Measurements from ENCODE around the gene DGKG.
A peak's percentile ranks its signal among the peaks of the same experiment; 100 is the strongest.

Gene DGKG

DNA sequence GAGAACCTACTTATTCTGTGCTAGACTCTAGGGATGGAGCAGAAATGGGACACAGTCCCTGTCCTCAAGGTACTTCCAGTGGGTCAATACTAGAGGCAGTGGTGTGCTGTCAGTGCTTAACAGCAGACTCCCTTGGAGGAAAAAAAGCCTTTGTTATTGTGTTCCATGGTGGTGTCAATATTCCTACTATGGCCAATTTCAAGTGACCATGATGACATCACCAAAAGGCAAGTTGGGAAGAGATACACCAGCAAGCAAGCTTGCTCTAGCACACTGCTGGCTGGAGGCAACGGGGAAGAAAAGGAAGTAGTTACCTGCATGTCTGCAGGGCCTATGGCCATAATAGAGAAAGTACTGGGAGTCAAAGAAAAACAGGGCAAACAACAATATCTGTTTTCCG lies 163.6 kb downstream of the DGKG start:
- Histone ChIP-seq H3K4me3 (ENCODE audit: severe bottlenecking) (no peak overlapping the region), H3K4me1 (ENCODE audit: insufficient read depth, poor library complexity, severe bottlenecking) (no peaks in the 10 kb centered on the region), H3K27ac (ENCODE audit: poor library complexity, severe bottlenecking) (no peak overlapping the region), H3K36me3 (ENCODE audit: low read depth) (no peaks in the 10 kb centered on the region), H3K27me3 (ENCODE audit: insufficient read depth, poor library complexity, severe bottlenecking) (peaks cover 21% of the 10 kb centered on the region), H3K9me3 (ENCODE audit: severe bottlenecking) (no peaks in the 10 kb centered on the region)
- no peak for DNase-seq (ENCODE audit: low spot score)
- no peak for ATAC-seq (ENCODE audit: low read depth)
- TF ChIP-seq, protein P1, sequence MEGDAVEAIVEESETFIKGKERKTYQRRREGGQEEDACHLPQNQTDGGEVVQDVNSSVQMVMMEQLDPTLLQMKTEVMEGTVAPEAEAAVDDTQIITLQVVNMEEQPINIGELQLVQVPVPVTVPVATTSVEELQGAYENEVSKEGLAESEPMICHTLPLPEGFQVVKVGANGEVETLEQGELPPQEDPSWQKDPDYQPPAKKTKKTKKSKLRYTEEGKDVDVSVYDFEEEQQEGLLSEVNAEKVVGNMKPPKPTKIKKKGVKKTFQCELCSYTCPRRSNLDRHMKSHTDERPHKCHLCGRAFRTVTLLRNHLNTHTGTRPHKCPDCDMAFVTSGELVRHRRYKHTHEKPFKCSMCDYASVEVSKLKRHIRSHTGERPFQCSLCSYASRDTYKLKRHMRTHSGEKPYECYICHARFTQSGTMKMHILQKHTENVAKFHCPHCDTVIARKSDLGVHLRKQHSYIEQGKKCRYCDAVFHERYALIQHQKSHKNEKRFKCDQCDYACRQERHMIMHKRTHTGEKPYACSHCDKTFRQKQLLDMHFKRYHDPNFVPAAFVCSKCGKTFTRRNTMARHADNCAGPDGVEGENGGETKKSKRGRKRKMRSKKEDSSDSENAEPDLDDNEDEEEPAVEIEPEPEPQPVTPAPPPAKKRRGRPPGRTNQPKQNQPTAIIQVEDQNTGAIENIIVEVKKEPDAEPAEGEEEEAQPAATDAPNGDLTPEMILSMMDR (IDR thresholded peaks at IDR 0.05; ENCODE audit: poor library complexity, severe bottlenecking): no peak

- no peak for DNase-seq (ENCODE audit: low spot score)
These were observed 167.6 kb downstream of the DGKG start for GRCh38 chr3:186194451-186194811.

DNA sequence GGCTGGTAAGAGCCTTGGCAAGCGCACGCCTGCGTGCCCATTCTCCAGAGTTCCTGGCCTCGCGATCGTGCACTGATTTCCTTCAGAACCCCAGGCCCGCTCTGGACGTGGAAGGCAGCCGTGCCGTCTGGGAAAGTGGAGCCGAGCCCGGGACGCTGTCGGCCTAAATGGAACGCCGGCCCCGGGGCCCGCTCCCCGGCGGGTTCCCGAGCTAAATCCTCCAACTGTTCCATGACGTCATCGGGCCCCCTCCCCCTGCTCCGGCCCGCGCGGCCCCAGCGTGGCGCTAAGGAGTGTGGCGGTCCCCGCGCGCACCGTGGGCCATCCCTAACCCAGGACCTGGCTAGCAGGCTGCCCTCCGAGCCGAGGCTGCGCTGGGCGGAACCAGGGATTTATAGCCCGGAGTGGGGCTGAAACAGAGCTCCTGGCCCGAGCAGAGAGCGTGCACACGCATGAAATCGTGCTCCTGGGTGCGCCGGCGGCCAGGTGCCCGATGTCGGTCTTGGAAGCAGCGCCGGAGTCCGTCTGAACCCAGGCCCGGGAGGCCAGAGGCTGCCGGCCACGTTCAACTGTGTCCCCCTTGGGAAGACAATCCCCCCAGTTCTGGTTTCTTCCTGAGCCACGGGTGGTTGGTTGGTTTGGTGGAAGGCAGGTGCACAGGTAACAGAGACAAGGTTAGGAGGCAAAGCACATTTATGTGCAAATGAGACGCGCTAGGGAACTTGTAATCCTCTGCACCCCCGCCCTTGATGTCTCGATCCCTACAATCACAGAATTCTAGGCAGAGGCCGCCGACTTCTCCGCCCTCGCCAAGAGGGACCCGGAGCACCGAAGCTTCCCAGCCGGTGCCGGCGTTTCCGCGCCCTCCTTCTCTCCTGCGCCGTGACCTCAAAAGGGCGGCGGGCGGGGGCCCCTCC lies 168.2 kb downstream of the DGKG start:
- Histone ChIP-seq H3K36me3 (ENCODE audit: low read depth) (no peaks in the 10 kb centered on the region), H3K9me3 (ENCODE audit: severe bottlenecking) (no peaks in the 10 kb centered on the region), H3K27ac (ENCODE audit: poor library complexity, severe bottlenecking) (no peak overlapping the region), H3K4me3 (ENCODE audit: severe bottlenecking) (peak overlapping the region; percentile 2), H3K4me1 (ENCODE audit: insufficient read depth, poor library complexity, severe bottlenecking) (no peaks in the 10 kb centered on the region), H3K27me3 (ENCODE audit: insufficient read depth, poor library complexity, severe bottlenecking) (peaks cover 35% of the 10 kb centered on the region)
- TF ChIP-seq, protein P1 (IDR thresholded peaks at IDR 0.05; ENCODE audit: poor library complexity, severe bottlenecking): no peak
- DNase-seq (ENCODE audit: low spot score) (no peak), ATAC-seq (ENCODE audit: low read depth) (peak; percentile 40; the same call in 1 of the 3 replicates)

More at GRCh38 chr3:186194451-186194811, 167.6 kb downstream of the DGKG start:
- TF ChIP-seq, protein P1 (IDR thresholded peaks at IDR 0.05; ENCODE audit: poor library complexity, severe bottlenecking): no peak
- H3K27ac ChIP-seq (ENCODE audit: poor library complexity, severe bottlenecking): no peak overlapping the region
- H3K4me3 ChIP-seq (ENCODE audit: severe bottlenecking): no peak overlapping the region
- no peaks in the 10 kb centered on the region for H3K36me3 ChIP-seq (ENCODE audit: low read depth)
- peaks cover 35% of the 10 kb centered on the region for H3K27me3 ChIP-seq (ENCODE audit: insufficient read depth, poor library complexity, severe bottlenecking)
- no peaks in the 10 kb centered on the region for H3K4me1 ChIP-seq (ENCODE audit: insufficient read depth, poor library complexity, severe bottlenecking)
- ATAC-seq (ENCODE audit: low read depth): no peak
- H3K9me3 ChIP-seq (ENCODE audit: severe bottlenecking): no peaks in the 10 kb centered on the region

- Histone ChIP-seq H3K27ac (ENCODE audit: poor library complexity, severe bottlenecking) (no peak overlapping the region), H3K4me3 (ENCODE audit: severe bottlenecking) (no peak overlapping the region), H3K36me3 (ENCODE audit: low read depth) (no peaks in the 10 kb centered on the region), H3K9me3 (ENCODE audit: severe bottlenecking) (no peaks in the 10 kb centered on the region), H3K27me3 (ENCODE audit: insufficient read depth, poor library complexity, severe bottlenecking) (peaks cover 35% of the 10 kb centered on the region), H3K4me1 (ENCODE audit: insufficient read depth, poor library complexity, severe bottlenecking) (no peaks in the 10 kb centered on the region)
- ATAC-seq (ENCODE audit: low read depth) (no peak), DNase-seq (ENCODE audit: low spot score) (no peak)
- TF ChIP-seq, protein P1 (IDR thresholded peaks at IDR 0.05; ENCODE audit: poor library complexity, severe bottlenecking): no peak
These were observed 169.2 kb downstream of the DGKG start for GRCh38 chr3:186192823-186193222.

DNA sequence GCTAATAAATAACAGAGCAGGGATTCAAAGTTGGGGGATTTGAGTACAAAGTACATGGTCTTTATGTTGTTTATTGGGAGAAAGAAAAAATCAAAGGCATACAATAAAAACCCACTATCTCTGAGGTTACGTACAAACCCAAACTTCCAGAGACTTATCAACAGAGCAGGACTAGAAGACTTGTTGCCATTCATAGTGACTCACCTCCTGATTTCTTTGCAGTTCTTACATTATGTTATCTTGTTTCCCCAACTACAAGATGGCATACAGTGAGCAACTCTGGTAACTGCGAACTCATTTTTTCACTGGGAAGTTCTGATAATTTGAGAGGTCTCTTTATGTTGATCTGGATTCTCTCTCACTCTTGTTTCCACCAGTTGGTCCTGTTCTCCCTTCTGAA lies 172.5 kb downstream of the DGKG start:
- Histone ChIP-seq H3K36me3 (ENCODE audit: low read depth) (no peaks in the 10 kb centered on the region), H3K4me1 (ENCODE audit: insufficient read depth, poor library complexity, severe bottlenecking) (no peaks in the 10 kb centered on the region), H3K4me3 (ENCODE audit: severe bottlenecking) (no peak overlapping the region), H3K27ac (ENCODE audit: poor library complexity, severe bottlenecking) (no peak overlapping the region), H3K9me3 (ENCODE audit: severe bottlenecking) (no peaks in the 10 kb centered on the region), H3K27me3 (ENCODE audit: insufficient read depth, poor library complexity, severe bottlenecking) (peaks cover 24% of the 10 kb centered on the region)
- TF ChIP-seq, protein P1 (IDR thresholded peaks at IDR 0.05; ENCODE audit: poor library complexity, severe bottlenecking): no peak
- DNase-seq (ENCODE audit: low spot score): no peak
- no peak for ATAC-seq (ENCODE audit: low read depth)

All from RWPE2 (cell line).